OCI-LY7 (cell line): ENCODE data around the gene TST. TPM values are rescaled to one million over a fixed set of nuclear protein-coding genes. Genes with fewer than 3 reads are reported as not detected.

ENCODE experiments used
- BruUV-seq: library from RNA; stranded (reverse); fragments of 400-500 nt; replicated peaks from 2 replicates; lab custom pipeline; 2021; lab: Mats Ljungman, UMichigan
- CTCF ChIA-PET: fragments of 300-600 bp; sonication (Branson Sonifier 250); formaldehyde crosslinking; loops from one replicate; lab custom pipeline; 2022; ENCODE audit warnings: antibody characterized with exemption; ENCODE audit not compliant: unreplicated experiment; lab: Charles Lee
- POLR2A ChIA-PET: fragments of 300-600 bp; sonication (Branson Sonifier 250); formaldehyde crosslinking; loops from one replicate; lab custom pipeline; 2022; ENCODE audit warnings: antibody characterized with exemption; lab: Charles Lee
- DNase-seq: peaks from one replicate; pipeline ENCODE4 v3.0.0-alpha.2; 2015; ENCODE audit warnings: low spot score
- H2AFZ ChIP-seq: fragments of 200-600 bp; sonication (generic), shearing (Covaris generic); 2 replicates; pipeline ENCODE4 v1.6.1; 2014; ENCODE audit warnings: mild to moderate bottlenecking, antibody characterized with exemption, low read length, moderate library complexity
- H3K27ac ChIP-seq: fragments of 200-600 bp; sonication (generic); 2 replicates; pipeline ENCODE4 v1.5.1; 2014; ENCODE audit warnings: mixed run types, low read depth, mild to moderate bottlenecking, moderate library complexity, low read length, inconsistent platforms; ENCODE audit not compliant: poor library complexity, severe bottlenecking
- H3K36me3 ChIP-seq: fragments of 200-600 bp; sonication (generic); 2 replicates; pipeline ENCODE4 v1.6.1; 2014; ENCODE audit warnings: mild to moderate bottlenecking, antibody characterized with exemption, low read length, moderate library complexity, mixed read lengths; ENCODE audit not compliant: insufficient read depth
- H3K4me1 ChIP-seq: fragments of 200-600 bp; sonication (generic); 2 replicates; pipeline ENCODE4 v1.5.1; 2014; ENCODE audit warnings: mild to moderate bottlenecking, low read length; ENCODE audit not compliant: insufficient read depth, poor library complexity, severe bottlenecking
- H3K4me2 ChIP-seq: fragments of 200-600 bp; sonication (generic); 2 replicates; pipeline ENCODE4 v1.6.1; 2014; ENCODE audit warnings: mild to moderate bottlenecking, low read length
- H3K4me3 ChIP-seq: fragments of 200-600 bp; sonication (generic); 2 replicates; pipeline ENCODE4 v1.5.1; 2014; ENCODE audit warnings: mild to moderate bottlenecking, low read depth, low read length; ENCODE audit not compliant: poor library complexity, severe bottlenecking
- H3K79me2 ChIP-seq: fragments of 200-600 bp; sonication (generic); 2 replicates; pipeline ENCODE4 v1.6.1; 2016; ENCODE audit warnings: low read depth, mild to moderate bottlenecking, low read length, moderate library complexity, mixed read lengths; ENCODE audit not compliant: insufficient read depth
- H3K9me2 ChIP-seq: fragments of 200-600 bp; sonication (generic); 2 replicates; pipeline ENCODE4 v1.6.1; 2016; ENCODE audit warnings: mild to moderate bottlenecking, low read length, mixed read lengths; ENCODE audit not compliant: insufficient read depth
- H3K9me3 ChIP-seq: fragments of 200-600 bp; sonication (generic); 2 replicates; pipeline ENCODE4 v1.6.1; 2014; ENCODE audit warnings: mild to moderate bottlenecking, mixed run types, low read length, mixed read lengths
- H4K20me1 ChIP-seq: fragments of 200-600 bp; sonication (generic); 2 replicates; pipeline ENCODE4 v1.6.1; 2014; ENCODE audit warnings: mild to moderate bottlenecking, antibody characterized with exemption, low read length, moderate library complexity, mixed read lengths; ENCODE audit not compliant: insufficient read depth
- EZH2phosphoT487 ChIP-seq: fragments of 200-600 bp; sonication (generic); IDR thresholded peaks from 2 replicates; pipeline ENCODE4 v1.6.1; 2018; ENCODE audit warnings: low read depth, borderline replicate concordance, mild to moderate bottlenecking, mixed run types, antibody characterized with exemption, low read length, moderate library complexity, mixed read lengths
- intact Hi-C: fragments of 100-400 bp; cut with micrococcal nuclease; formaldehyde crosslinking; loops from one replicate; pipeline ENCODE4 v1.10.0; 2022; ENCODE audit not compliant: unreplicated experiment
- total RNA-seq, 2 experiments: library from RNA; depleted of rRNA in 1 of 2; stranded (reverse); fragments of >200 nt in 1 of 2; shearing (Covaris generic) in 1 of 2; gene quantifications; 2 replicates each; pipeline ENCODE4 v1.2.3, GENCODE V29; 2014 to 2022
- TF ChIP-seq, protein P1 (sequence below): fragments of 200-600 bp; sonication (generic); conservative IDR thresholded peaks from 2 replicates; pipeline ENCODE4 v1.5.1; 2014; ENCODE audit warnings: mild to moderate bottlenecking, antibody characterized with exemption, low read length, moderate library complexity, mixed read lengths

The TST gene
- total RNA-seq, 2 experiments from 2014 or later: 36.0 to 41.5 TPM

DNA sequence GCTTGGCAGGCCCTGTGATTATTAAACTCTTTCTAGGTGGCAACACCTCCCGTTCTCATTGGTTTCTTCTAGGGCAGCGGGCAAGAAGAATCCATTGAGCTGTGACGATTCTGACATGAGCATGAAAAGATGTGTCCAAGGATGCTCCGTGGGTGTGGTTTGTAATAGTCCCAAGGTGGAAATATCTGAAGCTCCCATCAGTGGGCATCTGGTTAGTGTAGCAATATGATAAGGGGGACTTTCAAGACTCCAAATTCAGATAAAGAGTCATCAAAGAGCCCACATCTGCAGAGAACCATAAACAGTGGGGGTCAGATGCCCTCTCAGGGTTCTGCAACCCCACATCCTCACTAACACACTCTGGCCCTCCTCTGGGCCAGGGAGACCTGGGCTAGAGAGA, 42.6 kb downstream of the TST start:
- Histone ChIP-seq H3K4me3 (no peak overlapping the region), H3K4me1 (peaks cover 5% of the 10 kb centered on the region), H3K9me3 (no peaks in the 10 kb centered on the region), H3K79me2 (no peaks in the 10 kb centered on the region), H3K9me2 (no peaks in the 10 kb centered on the region), H3K4me2 (no peak overlapping the region), H3K36me3 (no peaks in the 10 kb centered on the region), H2AFZ (no peak overlapping the region), H4K20me1 (no peaks in the 10 kb centered on the region), H3K27ac (no peak overlapping the region)
- TF ChIP-seq EZH2phosphoT487: no peak
- BruUV-seq: no TSS peak
- ChIA-PET CTCF (no interaction called here), POLR2A (interaction anchor here (0.6 kb wide), 1 partner anchor 68 kb away, joined by 6 read pairs; no protein-coding TSS in a partner anchor)
- intact Hi-C loops: loop anchor here (5.0 kb wide), 1 partner anchor 64 kb away; the partner anchor contains the start of gene CSF2RB
- DNase-seq: no peak

DNA sequence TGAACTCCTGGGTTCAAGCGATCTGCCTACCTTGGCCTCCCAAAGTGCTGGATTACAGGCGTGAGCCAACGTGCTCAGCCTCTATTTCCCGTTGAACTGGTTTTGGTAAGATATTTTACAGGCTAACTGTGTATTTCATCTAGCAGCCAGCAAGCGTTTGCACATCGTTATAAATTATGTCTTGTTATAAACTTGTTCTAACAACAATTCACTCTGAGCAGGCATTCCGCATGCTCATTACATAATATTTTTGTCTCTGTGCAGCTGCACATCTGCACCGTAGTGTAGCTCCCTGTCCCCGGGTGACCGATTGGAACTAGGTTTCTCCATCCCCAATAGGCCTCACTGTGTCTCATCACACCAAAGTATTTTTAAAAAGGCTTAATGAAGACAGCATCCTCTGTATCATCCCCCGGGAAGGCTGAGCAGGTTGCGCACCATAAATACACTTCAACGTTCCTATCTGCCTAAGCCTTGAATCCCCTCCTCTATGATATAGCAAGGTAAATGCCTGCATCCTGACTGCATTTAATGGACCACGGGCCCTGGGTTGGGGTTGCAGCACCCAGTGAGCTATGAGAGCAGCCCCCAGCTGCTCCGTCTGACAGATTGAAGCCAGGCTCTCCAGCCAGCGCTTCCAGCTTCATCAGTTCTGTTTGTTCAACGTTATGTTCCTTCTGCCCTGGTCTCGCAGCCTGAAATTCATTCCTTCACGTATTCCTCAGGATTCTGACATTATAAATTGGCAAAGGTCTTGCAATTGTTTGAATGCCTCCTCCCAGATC, 47.7 kb downstream of the TST start:
- CTCF ChIA-PET: no interaction called here
- H3K9me3 ChIP-seq: no peaks in the 10 kb centered on the region
- no peak for TF ChIP-seq EZH2phosphoT487
- TF ChIP-seq, protein P1, sequence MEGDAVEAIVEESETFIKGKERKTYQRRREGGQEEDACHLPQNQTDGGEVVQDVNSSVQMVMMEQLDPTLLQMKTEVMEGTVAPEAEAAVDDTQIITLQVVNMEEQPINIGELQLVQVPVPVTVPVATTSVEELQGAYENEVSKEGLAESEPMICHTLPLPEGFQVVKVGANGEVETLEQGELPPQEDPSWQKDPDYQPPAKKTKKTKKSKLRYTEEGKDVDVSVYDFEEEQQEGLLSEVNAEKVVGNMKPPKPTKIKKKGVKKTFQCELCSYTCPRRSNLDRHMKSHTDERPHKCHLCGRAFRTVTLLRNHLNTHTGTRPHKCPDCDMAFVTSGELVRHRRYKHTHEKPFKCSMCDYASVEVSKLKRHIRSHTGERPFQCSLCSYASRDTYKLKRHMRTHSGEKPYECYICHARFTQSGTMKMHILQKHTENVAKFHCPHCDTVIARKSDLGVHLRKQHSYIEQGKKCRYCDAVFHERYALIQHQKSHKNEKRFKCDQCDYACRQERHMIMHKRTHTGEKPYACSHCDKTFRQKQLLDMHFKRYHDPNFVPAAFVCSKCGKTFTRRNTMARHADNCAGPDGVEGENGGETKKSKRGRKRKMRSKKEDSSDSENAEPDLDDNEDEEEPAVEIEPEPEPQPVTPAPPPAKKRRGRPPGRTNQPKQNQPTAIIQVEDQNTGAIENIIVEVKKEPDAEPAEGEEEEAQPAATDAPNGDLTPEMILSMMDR: no peak
- H4K20me1 ChIP-seq: no peaks in the 10 kb centered on the region
- BruUV-seq: no TSS peak
- no peak overlapping the region for H2AFZ ChIP-seq
- DNase-seq: no peak
- no peak overlapping the region for H3K4me2 ChIP-seq
- no peak overlapping the region for H3K4me3 ChIP-seq
- H3K36me3 ChIP-seq: no peaks in the 10 kb centered on the region
- intact Hi-C loops: no loop called here
- no peaks in the 10 kb centered on the region for H3K9me2 ChIP-seq
- no peak overlapping the region for H3K27ac ChIP-seq
- POLR2A ChIA-PET: no interaction called here
- no peaks in the 10 kb centered on the region for H3K4me1 ChIP-seq
- H3K79me2 ChIP-seq: no peaks in the 10 kb centered on the region

GRCh38 chr22:36968249-36968964, 50.8 kb downstream of the TST start:
- no peak for TF ChIP-seq EZH2phosphoT487
- TF ChIP-seq, protein P1: no peak

More at GRCh38 chr22:36968249-36968964, 50.8 kb downstream of the TST start:
- CTCF ChIA-PET: no interaction called here
- intact Hi-C loops: no loop called here
- Histone ChIP-seq H4K20me1 (no peaks in the 10 kb centered on the region), H3K36me3 (no peaks in the 10 kb centered on the region), H3K4me1 (no peaks in the 10 kb centered on the region), H3K9me2 (no peaks in the 10 kb centered on the region), H3K9me3 (no peaks in the 10 kb centered on the region), H3K79me2 (no peaks in the 10 kb centered on the region), H3K27ac (no peak overlapping the region), H2AFZ (no peak overlapping the region), H3K4me3 (no peak overlapping the region), H3K4me2 (no peak overlapping the region)
- POLR2A ChIA-PET: interaction anchor here (0.7 kb wide), 1 partner anchor 51 kb away, joined by 4 read pairs; the partner anchor contains the start of gene TST
- no peak for DNase-seq
- no TSS peak for BruUV-seq
